WTC11 (cell line): Measurements from ENCODE around the gene RNPEPL1. TPM values are rescaled to one million over a fixed set of nuclear protein-coding genes. Genes with fewer than 3 reads are reported as not detected.
A peak's percentile ranks its signal among the peaks of the same experiment; 100 is the strongest.

Experiments used
- ATAC-seq: fragments of 200-7000 bp; cut with Tn5 transposase; 2 replicates; pipeline ENCODE4 v1.10.0; 2021; ENCODE audit warnings: mild to moderate bottlenecking, moderate library complexity
- CTCF ChIA-PET: fragments of 300-600 bp; sonication (Branson Sonifier 250); formaldehyde crosslinking; loops from one replicate; lab custom pipeline; 2021; ENCODE audit warnings: antibody characterized with exemption; lab: Charles Lee
- POLR2A ChIA-PET: fragments of 350-600 bp; sonication (Branson Sonifier 250); formaldehyde crosslinking; loops from one replicate; lab custom pipeline; 2021; ENCODE audit warnings: antibody characterized with exemption; lab: Charles Lee
- DNase-seq: peaks from one replicate; pipeline ENCODE4 v3.0.0; 2021; ENCODE audit warnings: low spot score
- H3K27ac Mint-ChIP-seq: 2 replicates; pipeline ENCODE4 v1.8.0; 2021; ENCODE audit warnings: mixed read lengths
- H3K27me3 Mint-ChIP-seq: 2 replicates; pipeline ENCODE4 v1.8.0; 2021; ENCODE audit warnings: low read depth, mild to moderate bottlenecking, moderate library complexity, mixed read lengths
- H3K36me3 Mint-ChIP-seq: 2 replicates; pipeline ENCODE4 v1.8.0; 2021; ENCODE audit warnings: mixed read lengths
- H3K4me1 Mint-ChIP-seq: 2 replicates; pipeline ENCODE4 v1.8.0; 2022; ENCODE audit warnings: mixed read lengths
- H3K4me3 Mint-ChIP-seq: 2 replicates; pipeline ENCODE4 v1.8.0; 2021; ENCODE audit warnings: mild to moderate bottlenecking, moderate library complexity, mixed read lengths
- H3K9me3 Mint-ChIP-seq: 2 replicates; pipeline ENCODE4 v1.8.0; 2021; ENCODE audit warnings: mixed read lengths
- ATF2 ChIP-seq: sonication (generic); formaldehyde crosslinking; IDR thresholded peaks from 2 replicates; pipeline ENCODE4 v1.8.1; 2022; ENCODE audit warnings: low read depth, missing genetic modification reagents, borderline replicate concordance
- E2F4 ChIP-seq: sonication (generic); formaldehyde crosslinking; IDR thresholded peaks from 2 replicates; pipeline ENCODE4 v1.8.1; 2022; ENCODE audit warnings: low read depth, mild to moderate bottlenecking, moderate library complexity, missing genetic modification reagents, borderline replicate concordance
- ELF4 ChIP-seq: sonication (generic); formaldehyde crosslinking; IDR thresholded peaks from 2 replicates; pipeline ENCODE4 v1.8.1; 2022; ENCODE audit warnings: low read depth, mild to moderate bottlenecking, moderate library complexity, missing genetic modification reagents
- ESRRA ChIP-seq: sonication (generic); formaldehyde crosslinking; IDR thresholded peaks from 2 replicates; pipeline ENCODE4 v1.8.1; 2022; ENCODE audit warnings: mild to moderate bottlenecking, missing genetic modification reagents, borderline replicate concordance
- IRF2 ChIP-seq: sonication (generic); formaldehyde crosslinking; IDR thresholded peaks from 2 replicates; pipeline ENCODE4 v1.8.0; 2022; ENCODE audit warnings: low read depth, missing genetic modification reagents, borderline replicate concordance
- JAZF1 ChIP-seq: fragments of 250-450 bp; sonication (Bioruptor Pico); IDR thresholded peaks from 2 replicates; pipeline ENCODE4 v1.9.0; 2021; ENCODE audit warnings: moderate library complexity, mild to moderate bottlenecking, inconsistent platforms
- KAT7 ChIP-seq: sonication (generic); formaldehyde crosslinking; IDR thresholded peaks from 2 replicates; pipeline ENCODE4 v1.8.1; 2023; ENCODE audit warnings: missing genetic modification reagents, mild to moderate bottlenecking, borderline replicate concordance
- NFE2L1 ChIP-seq: sonication (generic); formaldehyde crosslinking; IDR thresholded peaks from 2 replicates; pipeline ENCODE4 v1.8.1; 2023; ENCODE audit warnings: missing genetic modification reagents
- NR1H2 ChIP-seq: sonication (generic); formaldehyde crosslinking; IDR thresholded peaks from 2 replicates; pipeline ENCODE4 v1.9.0; 2021; ENCODE audit warnings: mild to moderate bottlenecking, moderate library complexity, missing genetic modification reagents
- SMAD3 ChIP-seq: sonication (generic); formaldehyde crosslinking; IDR thresholded peaks from 2 replicates; pipeline ENCODE4 v1.8.0; 2022; ENCODE audit warnings: missing genetic modification reagents, mild to moderate bottlenecking, borderline replicate concordance
- USF2 ChIP-seq: sonication (generic); formaldehyde crosslinking; IDR thresholded peaks from 2 replicates; pipeline ENCODE4 v1.8.1; 2023; ENCODE audit warnings: mild to moderate bottlenecking, missing genetic modification reagents, moderate library complexity
- ZNF121 ChIP-seq: sonication (generic); formaldehyde crosslinking; IDR thresholded peaks from 2 replicates; pipeline ENCODE4 v1.8.0; 2023; ENCODE audit warnings: missing genetic modification reagents
- ZNF396 ChIP-seq: fragments of 250-450 bp; sonication (Bioruptor Pico); IDR thresholded peaks from 2 replicates; pipeline ENCODE4 v1.8.0; 2021; ENCODE audit warnings: mild to moderate bottlenecking, moderate library complexity, borderline replicate concordance
- ZNF423 ChIP-seq: fragments of 250-450 bp; sonication (Bioruptor Pico); IDR thresholded peaks from 2 replicates; pipeline ENCODE4 v2.1.2; 2022; ENCODE audit warnings: mild to moderate bottlenecking, moderate library complexity
- total RNA-seq: library from RNA; stranded (reverse); gene quantifications from 3 replicates; pipeline ENCODE4 v1.2.3, GENCODE V29; 2021
- TF ChIP-seq, protein P1 (sequence below): sonication (generic); formaldehyde crosslinking; IDR thresholded peaks from 2 replicates; pipeline ENCODE4 v1.8.0; 2022; ENCODE audit warnings: mild to moderate bottlenecking, missing genetic modification reagents
- TF ChIP-seq, protein P2 (sequence below): sonication (generic); formaldehyde crosslinking; IDR thresholded peaks from 2 replicates; pipeline ENCODE4 v1.8.0; 2022; ENCODE audit warnings: mild to moderate bottlenecking, missing genetic modification reagents
- TF ChIP-seq, protein P3 (sequence below): fragments of 250-450 bp; sonication (Bioruptor Pico); IDR thresholded peaks from 2 replicates; pipeline ENCODE4 v1.9.0; 2021; ENCODE audit warnings: mild to moderate bottlenecking
- TF ChIP-seq, protein P4 (sequence below): sonication (generic); formaldehyde crosslinking; IDR thresholded peaks from 2 replicates; pipeline ENCODE4 v1.8.0; 2022; ENCODE audit warnings: missing genetic modification reagents

The RNPEPL1 gene
- total RNA-seq, 1 experiment from 2014 or later = 18.8 TPM

GRCh38 chr2:240618776-240619175 is 50.5 kb downstream of the RNPEPL1 start (continued):
- TF ChIP-seq, protein P1, sequence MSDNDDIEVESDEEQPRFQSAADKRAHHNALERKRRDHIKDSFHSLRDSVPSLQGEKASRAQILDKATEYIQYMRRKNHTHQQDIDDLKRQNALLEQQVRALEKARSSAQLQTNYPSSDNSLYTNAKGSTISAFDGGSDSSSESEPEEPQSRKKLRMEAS (CRISPR knock-in tag) = no peak
- TF ChIP-seq E2F4 (CRISPR knock-in tag) (no peak), JAZF1 (CRISPR knock-in tag) (no peak)
- TF ChIP-seq, protein P2, sequence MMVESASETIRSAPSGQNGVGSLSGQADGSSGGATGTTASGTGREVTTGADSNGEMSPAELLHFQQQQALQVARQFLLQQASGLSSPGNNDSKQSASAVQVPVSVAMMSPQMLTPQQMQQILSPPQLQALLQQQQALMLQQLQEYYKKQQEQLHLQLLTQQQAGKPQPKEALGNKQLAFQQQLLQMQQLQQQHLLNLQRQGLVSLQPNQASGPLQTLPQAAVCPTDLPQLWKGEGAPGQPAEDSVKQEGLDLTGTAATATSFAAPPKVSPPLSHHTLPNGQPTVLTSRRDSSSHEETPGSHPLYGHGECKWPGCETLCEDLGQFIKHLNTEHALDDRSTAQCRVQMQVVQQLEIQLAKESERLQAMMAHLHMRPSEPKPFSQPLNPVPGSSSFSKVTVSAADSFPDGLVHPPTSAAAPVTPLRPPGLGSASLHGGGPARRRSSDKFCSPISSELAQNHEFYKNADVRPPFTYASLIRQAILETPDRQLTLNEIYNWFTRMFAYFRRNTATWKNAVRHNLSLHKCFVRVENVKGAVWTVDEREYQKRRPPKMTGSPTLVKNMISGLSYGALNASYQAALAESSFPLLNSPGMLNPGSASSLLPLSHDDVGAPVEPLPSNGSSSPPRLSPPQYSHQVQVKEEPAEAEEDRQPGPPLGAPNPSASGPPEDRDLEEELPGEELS (CRISPR knock-in tag) = no peak

GRCh38 chr2:240619506-240620148 is 51.3 kb downstream of the RNPEPL1 start:
- DNase-seq (peak; percentile 8), ATAC-seq (no peak)
- Mint-ChIP-seq H3K27me3 (peaks cover 3% of the 10 kb centered on the region; the same call in 1 of the 2 replicates), H3K4me3 (no peak overlapping the region), H3K36me3 (peaks cover 23% of the 10 kb centered on the region), H3K9me3 (peaks cover 19% of the 10 kb centered on the region), H3K4me1 (no peaks in the 10 kb centered on the region), H3K27ac (no peak overlapping the region)
- POLR2A ChIA-PET = no interaction called here
- TF ChIP-seq ESRRA (CRISPR knock-in tag) (no peak), ELF4 (no peak), ZNF396 (no peak), ZNF423 (CRISPR knock-in tag) (no peak), KAT7 (no peak), USF2 (CRISPR knock-in tag) (no peak), IRF2 (no peak), NFE2L1 (no peak), SMAD3 (no peak), ATF2 (CRISPR knock-in tag) (no peak), NR1H2 (no peak), ZNF121 (CRISPR knock-in tag) (no peak)
- TF ChIP-seq, protein P3, sequence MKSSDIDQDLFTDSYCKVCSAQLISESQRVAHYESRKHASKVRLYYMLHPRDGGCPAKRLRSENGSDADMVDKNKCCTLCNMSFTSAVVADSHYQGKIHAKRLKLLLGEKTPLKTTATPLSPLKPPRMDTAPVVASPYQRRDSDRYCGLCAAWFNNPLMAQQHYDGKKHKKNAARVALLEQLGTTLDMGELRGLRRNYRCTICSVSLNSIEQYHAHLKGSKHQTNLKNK (CRISPR knock-in tag) = no peak
- TF ChIP-seq, protein P4, sequence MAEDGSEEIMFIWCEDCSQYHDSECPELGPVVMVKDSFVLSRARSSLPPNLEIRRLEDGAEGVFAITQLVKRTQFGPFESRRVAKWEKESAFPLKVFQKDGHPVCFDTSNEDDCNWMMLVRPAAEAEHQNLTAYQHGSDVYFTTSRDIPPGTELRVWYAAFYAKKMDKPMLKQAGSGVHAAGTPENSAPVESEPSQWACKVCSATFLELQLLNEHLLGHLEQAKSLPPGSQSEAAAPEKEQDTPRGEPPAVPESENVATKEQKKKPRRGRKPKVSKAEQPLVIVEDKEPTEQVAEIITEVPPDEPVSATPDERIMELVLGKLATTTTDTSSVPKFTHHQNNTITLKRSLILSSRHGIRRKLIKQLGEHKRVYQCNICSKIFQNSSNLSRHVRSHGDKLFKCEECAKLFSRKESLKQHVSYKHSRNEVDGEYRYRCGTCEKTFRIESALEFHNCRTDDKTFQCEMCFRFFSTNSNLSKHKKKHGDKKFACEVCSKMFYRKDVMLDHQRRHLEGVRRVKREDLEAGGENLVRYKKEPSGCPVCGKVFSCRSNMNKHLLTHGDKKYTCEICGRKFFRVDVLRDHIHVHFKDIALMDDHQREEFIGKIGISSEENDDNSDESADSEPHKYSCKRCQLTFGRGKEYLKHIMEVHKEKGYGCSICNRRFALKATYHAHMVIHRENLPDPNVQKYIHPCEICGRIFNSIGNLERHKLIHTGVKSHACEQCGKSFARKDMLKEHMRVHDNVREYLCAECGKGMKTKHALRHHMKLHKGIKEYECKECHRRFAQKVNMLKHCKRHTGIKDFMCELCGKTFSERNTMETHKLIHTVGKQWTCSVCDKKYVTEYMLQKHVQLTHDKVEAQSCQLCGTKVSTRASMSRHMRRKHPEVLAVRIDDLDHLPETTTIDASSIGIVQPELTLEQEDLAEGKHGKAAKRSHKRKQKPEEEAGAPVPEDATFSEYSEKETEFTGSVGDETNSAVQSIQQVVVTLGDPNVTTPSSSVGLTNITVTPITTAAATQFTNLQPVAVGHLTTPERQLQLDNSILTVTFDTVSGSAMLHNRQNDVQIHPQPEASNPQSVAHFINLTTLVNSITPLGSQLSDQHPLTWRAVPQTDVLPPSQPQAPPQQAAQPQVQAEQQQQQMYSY (CRISPR knock-in tag) = no peak
- CTCF ChIA-PET = no interaction called here
